Measurements from ENCODE around the gene CXCR4. TPM values are rescaled to one million over a fixed set of nuclear protein-coding genes. Genes with fewer than 3 reads are reported as not detected.

Gene CXCR4
- total and polyA plus RNA-seq, 2 donors (not counting 1 experiment from before 2014, with no cell fraction given) = 1,832 to 2,119 TPM

GRCh38 chr2:136128905-136129304, 11.0 kb upstream of the CXCR4 start:
- ChIA-PET CTCF (interaction anchor here (1.0 to 10.8 kb wide), 9 partner anchors 10 to 254 kb away, joined by 4 to 97 read pairs (median 10); no protein-coding TSS in a partner anchor), POLR2A (interaction anchor here (0.8 to 15.5 kb wide), 10 partner anchors 13 to 253 kb away, joined by 3 to 405 read pairs (median 26); partner anchors contain the start of gene CXCR4)
- Histone ChIP-seq H3K27ac (ENCODE audit: low read length in 2 of 2) (peak overlapping the region; percentile 98 to 99), H2AFZ (ENCODE audit: insufficient read depth, low read depth, low read length, poor library complexity, severe bottlenecking) (no peak overlapping the region), H3K79me2 (ENCODE audit: control insufficient read depth, insufficient read depth, low read length) (peaks cover 31% of the 10 kb centered on the region), H3K4me1 (ENCODE audit: control insufficient read depth in 2 of 2, insufficient read depth in 2 of 2, low read length in 2 of 2) (peaks cover 96 to 98% of the 10 kb centered on the region in 2 donors), H3K9ac (ENCODE audit: low read length) (peak overlapping the region; percentile 72), H3K4me2 (replicated peaks; ENCODE audit: low read depth, low read length, poor library complexity, severe bottlenecking) (peak overlapping the region; percentile 70), H4K20me1 (ENCODE audit: control insufficient read depth, insufficient read depth, low read length, poor library complexity, severe bottlenecking) (no peaks in the 10 kb centered on the region), H3K36me3 (replicated peaks in 1 of 2; ENCODE audit: control extremely low read depth in 1 of 2, control insufficient read depth in 1 of 2, extremely low read depth in 1 of 2, insufficient read depth in 2 of 2, low read length in 1 of 2) (no peaks in the 10 kb centered on the region), H3K27me3 (replicated peaks in 1 of 4; ENCODE audit: control extremely low read depth in 1 of 4, control insufficient read depth in 3 of 4, insufficient read depth in 4 of 4, low read length in 3 of 4) (no peaks in the 10 kb centered on the region), H3K4me3 (ENCODE audit: control extremely low read depth in 1 of 5, extremely low read depth in 1 of 5, insufficient read depth in 1 of 5, low read depth in 2 of 5, low read length in 4 of 5) (peak overlapping the region in 2 of 5 experiments; percentile 6 to 17), H3K9me3 (ENCODE audit: control extremely low read depth in 1 of 3, control insufficient read depth in 2 of 3, insufficient read depth in 1 of 3, low read length in 2 of 3) (no peaks in the 10 kb centered on the region)
- DNase-seq = no peak
- peaks cover 94% of the 10 kb centered on the region for H3K4me1 Mint-ChIP-seq
- H3K9me3 Mint-ChIP-seq (ENCODE audit: insufficient read depth) = no peaks in the 10 kb centered on the region
- ATAC-seq (ENCODE audit: low read depth) = no peak
- H3K27me3 Mint-ChIP-seq = no peaks in the 10 kb centered on the region
- peak overlapping the region; percentile 96 for H3K27ac Mint-ChIP-seq
- peak overlapping the region; percentile 83 for H3K4me3 Mint-ChIP-seq
- TF ChIP-seq EZH2 (IDR thresholded peaks at IDR 0.05; ENCODE audit: borderline replicate concordance, insufficient read depth, low read depth, low read length, poor library complexity, severe bottlenecking) (no peak), CTCF (IDR thresholded peaks at IDR 0.05) (no peak)
- intact Hi-C loops (cut with micrococcal nuclease) = loop anchor here (1.0 to 10.0 kb wide), 2 partner anchors 8 to 1864 kb away; no protein-coding TSS in a partner anchor
- 89% methylated on average over 1 of the region's 1 CpG for WGBS (ENCODE audit: insufficient coverage)

- peaks cover 95 to 98% of the 10 kb centered on the region in 2 donors for H3K4me1 ChIP-seq (ENCODE audit: control insufficient read depth in 2 of 2, insufficient read depth in 2 of 2, low read length in 2 of 2)
Observed at GRCh38 chr2:136128366-136128765, 10.4 kb upstream of the CXCR4 start.

More at GRCh38 chr2:136128366-136128765, 10.4 kb upstream of the CXCR4 start:
- 100% methylated on average over 1 of the region's 2 CpGs for WGBS (ENCODE audit: insufficient coverage)
- Mint-ChIP-seq H3K4me3 (peak overlapping the region; percentile 83), H3K9me3 (ENCODE audit: insufficient read depth) (no peaks in the 10 kb centered on the region), H3K27ac (peak overlapping the region; percentile 96), H3K27me3 (no peaks in the 10 kb centered on the region), H3K4me1 (peaks cover 93% of the 10 kb centered on the region)
- peaks cover 32% of the 10 kb centered on the region for H3K79me2 ChIP-seq (ENCODE audit: control insufficient read depth, insufficient read depth, low read length)
- ATAC-seq (ENCODE audit: low read depth) (no peak), DNase-seq (no peak)
- no peaks in the 10 kb centered on the region for H3K9me3 ChIP-seq (ENCODE audit: control extremely low read depth in 1 of 3, control insufficient read depth in 2 of 3, insufficient read depth in 1 of 3, low read length in 2 of 3)
- H3K4me2 ChIP-seq (replicated peaks; ENCODE audit: low read depth, low read length, poor library complexity, severe bottlenecking) = peak overlapping the region; percentile 70
- CTCF ChIA-PET = interaction anchor here (2.2 to 10.8 kb wide), 5 partner anchors 9 to 254 kb away, joined by 6 to 97 read pairs (median 21); no protein-coding TSS in a partner anchor
- H3K27me3 ChIP-seq (replicated peaks in 1 of 4; ENCODE audit: control extremely low read depth in 1 of 4, control insufficient read depth in 3 of 4, insufficient read depth in 4 of 4, low read length in 3 of 4) = no peaks in the 10 kb centered on the region
- H3K9ac ChIP-seq (ENCODE audit: low read length) = peak overlapping the region; percentile 72
- H3K36me3 ChIP-seq (replicated peaks in 1 of 2; ENCODE audit: control extremely low read depth in 1 of 2, control insufficient read depth in 1 of 2, extremely low read depth in 1 of 2, insufficient read depth in 2 of 2, low read length in 1 of 2) = no peaks in the 10 kb centered on the region
- TF ChIP-seq CTCF (IDR thresholded peaks at IDR 0.05) = no peak
- no peak for TF ChIP-seq EZH2 (IDR thresholded peaks at IDR 0.05; ENCODE audit: borderline replicate concordance, insufficient read depth, low read depth, low read length, poor library complexity, severe bottlenecking)
- intact Hi-C loops (cut with micrococcal nuclease) = loop anchor here (10.0 kb wide), 1 partner anchor 1864 kb away; no protein-coding TSS in a partner anchor
- H2AFZ ChIP-seq (ENCODE audit: insufficient read depth, low read depth, low read length, poor library complexity, severe bottlenecking) = no peak overlapping the region
- no peaks in the 10 kb centered on the region for H4K20me1 ChIP-seq (ENCODE audit: control insufficient read depth, insufficient read depth, low read length, poor library complexity, severe bottlenecking)
- peak overlapping the region; percentile 98 to 99 for H3K27ac ChIP-seq (ENCODE audit: low read length in 2 of 2)
- POLR2A ChIA-PET = interaction anchor here (0.8 to 15.5 kb wide), 8 partner anchors 12 to 254 kb away, joined by 3 to 405 read pairs (median 30); partner anchors contain the start of gene CXCR4
- peak overlapping the region in 1 of 5 experiments; percentile 17 for H3K4me3 ChIP-seq (ENCODE audit: control extremely low read depth in 1 of 5, extremely low read depth in 1 of 5, insufficient read depth in 1 of 5, low read depth in 2 of 5, low read length in 4 of 5)
